GM18526 (cell line): ENCODE results near the gene CCL19.

Experiments
- POLR2A ChIP-seq: IDR thresholded peaks from 3 replicates; pipeline ENCODE4 v1.6.1; 2011; ENCODE audit not compliant: insufficient read length; ENCODE audit errors: extremely low read depth

CCL19 gene

GRCh38 chr9:34707130-34707529 lies 16.1 kb upstream of the CCL19 start:
- TF ChIP-seq POLR2A: no peak

- TF ChIP-seq POLR2A: no peak
Observed at GRCh38 chr9:34701769-34702736, 11.0 kb upstream of the CCL19 start.

GRCh38 chr9:34701023-34701768 lies 10.1 kb upstream of the CCL19 start:
- TF ChIP-seq POLR2A: no peak

- no peak for TF ChIP-seq POLR2A
Observed at GRCh38 chr9:34694811-34695210, 3.7 kb upstream of the CCL19 start.

GRCh38 chr9:34693560-34693959 lies 2.5 kb upstream of the CCL19 start:
- TF ChIP-seq POLR2A: no peak

- TF ChIP-seq POLR2A: no peak
Observed at GRCh38 chr9:34691936-34692315, 850 bp upstream of the CCL19 start.

GRCh38 chr9:34689512-34689911 lies 1.6 kb downstream of the CCL19 start:
- TF ChIP-seq POLR2A: no peak

GRCh38 chr9:34689116-34689470 lies 2.0 kb downstream of the CCL19 start:
- TF ChIP-seq POLR2A: no peak

GRCh38 chr9:34688329-34689115 lies 2.6 kb downstream of the CCL19 start:
- TF ChIP-seq POLR2A: no peak

- TF ChIP-seq POLR2A: no peak
Observed at GRCh38 chr9:34687276-34688030, 3.6 kb downstream of the CCL19 start.

GRCh38 chr9:34686732-34687131 lies 4.3 kb downstream of the CCL19 start:
- TF ChIP-seq POLR2A: no peak

- TF ChIP-seq POLR2A: no peak
Observed at GRCh38 chr9:34686231-34686630, 4.8 kb downstream of the CCL19 start.

GRCh38 chr9:34685591-34685990 lies 5.5 kb downstream of the CCL19 start:
- no peak for TF ChIP-seq POLR2A

- no peak for TF ChIP-seq POLR2A
Observed at GRCh38 chr9:34684816-34685215, 6.3 kb downstream of the CCL19 start.

GRCh38 chr9:34684145-34684544 lies 6.9 kb downstream of the CCL19 start:
- TF ChIP-seq POLR2A: no peak
